WI38 (cell line): Measurements from ENCODE around the gene INSIG1.

ENCODE experiments used
- H3K4me3 ChIP-seq: 2 replicates; pipeline ENCODE4 v1.5.1; 2011; ENCODE audit warnings: low read depth, mild to moderate bottlenecking, control low read depth, low read length
- CTCF ChIP-seq: IDR thresholded peaks from 2 replicates; pipeline ENCODE4 v1.5.1; 2012; ENCODE audit warnings: low read depth, mild to moderate bottlenecking, control low read depth, low read length

Gene INSIG1

GRCh38 chr7:155285833-155286232 is 11.8 kb upstream of the INSIG1 start:
- no peak overlapping the region for H3K4me3 ChIP-seq
- no peak for TF ChIP-seq CTCF

- TF ChIP-seq CTCF: no peak
- H3K4me3 ChIP-seq: no peak overlapping the region
Measured at GRCh38 chr7:155286686-155287085, 11.0 kb upstream of the INSIG1 start.

GRCh38 chr7:155287284-155287935 is 10.3 kb upstream of the INSIG1 start:
- H3K4me3 ChIP-seq: no peak overlapping the region

GRCh38 chr7:155288055-155288454 is 9.6 kb upstream of the INSIG1 start:
- H3K4me3 ChIP-seq: no peak overlapping the region
- TF ChIP-seq CTCF: no peak

More at GRCh38 chr7:155287284-155287935, 10.3 kb upstream of the INSIG1 start:
- no peak for TF ChIP-seq CTCF

- no peak for TF ChIP-seq CTCF
- H3K4me3 ChIP-seq: no peak overlapping the region
Measured at GRCh38 chr7:155289107-155289506, 8.6 kb upstream of the INSIG1 start.

GRCh38 chr7:155289949-155290501 is 7.7 kb upstream of the INSIG1 start:
- no peak for TF ChIP-seq CTCF
- H3K4me3 ChIP-seq: no peak overlapping the region

- no peak for TF ChIP-seq CTCF
Measured at GRCh38 chr7:155291045-155291530, 6.6 kb upstream of the INSIG1 start.

More at GRCh38 chr7:155291045-155291530, 6.6 kb upstream of the INSIG1 start:
- no peak overlapping the region for H3K4me3 ChIP-seq
